ENCODE results near the gene DECR2. TPM values are rescaled to one million over a fixed set of nuclear protein-coding genes. Genes with fewer than 3 reads are reported as not detected.

The DECR2 gene
- total RNA-seq, 1 experiment from 2014 or later: 52.6 TPM

DNA sequence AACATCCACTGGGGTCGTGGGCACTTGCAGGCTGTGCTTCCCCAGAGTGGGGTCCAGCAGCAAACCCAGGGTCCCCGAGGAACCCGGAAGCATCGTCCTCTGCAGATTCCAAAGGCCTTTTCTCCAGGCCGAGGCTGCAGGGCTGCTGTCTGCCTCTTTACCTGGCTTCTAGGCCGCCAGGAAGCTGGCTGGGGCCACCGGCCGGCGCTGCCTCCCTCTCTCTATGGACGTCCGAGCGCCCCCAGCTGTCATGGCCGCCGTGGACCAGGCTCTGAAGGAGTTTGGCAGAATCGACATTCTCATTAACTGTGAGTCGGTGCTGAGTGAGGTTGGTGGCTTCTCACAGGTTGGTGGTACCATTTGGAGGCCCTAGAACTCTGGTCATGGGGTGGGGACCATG lies 5.6 kb downstream of the DECR2 start:
- Mint-ChIP-seq H3K4me3 (ENCODE audit: unreplicated experiment) (no peak overlapping the region), H3K27ac (ENCODE audit: unreplicated experiment) (no peak overlapping the region), H3K27me3 (ENCODE audit: insufficient read depth, unreplicated experiment) (no peaks in the 10 kb centered on the region), H3K4me1 (ENCODE audit: low read depth, unreplicated experiment) (peaks cover 7% of the 10 kb centered on the region), H3K36me3 (ENCODE audit: insufficient read depth, unreplicated experiment) (peaks cover 30% of the 10 kb centered on the region), H3K9me3 (ENCODE audit: unreplicated experiment) (no peaks in the 10 kb centered on the region)
- H3K36me3 ChIP-seq (ENCODE audit: control insufficient read depth, insufficient read depth, low read length): peaks cover 2% of the 10 kb centered on the region; the same call in 1 of the 2 replicates
- H3K4me1 ChIP-seq: peaks cover 30% of the 10 kb centered on the region
- BruUV-seq (replicated peaks): no TSS peak
- TF ChIP-seq, protein P1, sequence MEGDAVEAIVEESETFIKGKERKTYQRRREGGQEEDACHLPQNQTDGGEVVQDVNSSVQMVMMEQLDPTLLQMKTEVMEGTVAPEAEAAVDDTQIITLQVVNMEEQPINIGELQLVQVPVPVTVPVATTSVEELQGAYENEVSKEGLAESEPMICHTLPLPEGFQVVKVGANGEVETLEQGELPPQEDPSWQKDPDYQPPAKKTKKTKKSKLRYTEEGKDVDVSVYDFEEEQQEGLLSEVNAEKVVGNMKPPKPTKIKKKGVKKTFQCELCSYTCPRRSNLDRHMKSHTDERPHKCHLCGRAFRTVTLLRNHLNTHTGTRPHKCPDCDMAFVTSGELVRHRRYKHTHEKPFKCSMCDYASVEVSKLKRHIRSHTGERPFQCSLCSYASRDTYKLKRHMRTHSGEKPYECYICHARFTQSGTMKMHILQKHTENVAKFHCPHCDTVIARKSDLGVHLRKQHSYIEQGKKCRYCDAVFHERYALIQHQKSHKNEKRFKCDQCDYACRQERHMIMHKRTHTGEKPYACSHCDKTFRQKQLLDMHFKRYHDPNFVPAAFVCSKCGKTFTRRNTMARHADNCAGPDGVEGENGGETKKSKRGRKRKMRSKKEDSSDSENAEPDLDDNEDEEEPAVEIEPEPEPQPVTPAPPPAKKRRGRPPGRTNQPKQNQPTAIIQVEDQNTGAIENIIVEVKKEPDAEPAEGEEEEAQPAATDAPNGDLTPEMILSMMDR (IDR thresholded peaks at IDR 0.05; ENCODE audit: insufficient read depth in 1 of 2, low read depth in 1 of 2, low read length in 1 of 2, severe bottlenecking in 1 of 2, unreplicated experiment in 1 of 2): no peak
- CTCF ChIA-PET: no interaction called here
- DNase-seq: no peak
- intact Hi-C loops (cut with micrococcal nuclease; ENCODE audit: unreplicated experiment): no loop called here
- H3K4me3 ChIP-seq (ENCODE audit: low read depth, low read length): no peak overlapping the region
- H3K9me3 ChIP-seq: no peaks in the 10 kb centered on the region
- POLR2A ChIA-PET: no interaction called here
- no peaks in the 10 kb centered on the region for H3K27me3 ChIP-seq (replicated peaks; ENCODE audit: control insufficient read depth, insufficient read depth, low read length)

DNA sequence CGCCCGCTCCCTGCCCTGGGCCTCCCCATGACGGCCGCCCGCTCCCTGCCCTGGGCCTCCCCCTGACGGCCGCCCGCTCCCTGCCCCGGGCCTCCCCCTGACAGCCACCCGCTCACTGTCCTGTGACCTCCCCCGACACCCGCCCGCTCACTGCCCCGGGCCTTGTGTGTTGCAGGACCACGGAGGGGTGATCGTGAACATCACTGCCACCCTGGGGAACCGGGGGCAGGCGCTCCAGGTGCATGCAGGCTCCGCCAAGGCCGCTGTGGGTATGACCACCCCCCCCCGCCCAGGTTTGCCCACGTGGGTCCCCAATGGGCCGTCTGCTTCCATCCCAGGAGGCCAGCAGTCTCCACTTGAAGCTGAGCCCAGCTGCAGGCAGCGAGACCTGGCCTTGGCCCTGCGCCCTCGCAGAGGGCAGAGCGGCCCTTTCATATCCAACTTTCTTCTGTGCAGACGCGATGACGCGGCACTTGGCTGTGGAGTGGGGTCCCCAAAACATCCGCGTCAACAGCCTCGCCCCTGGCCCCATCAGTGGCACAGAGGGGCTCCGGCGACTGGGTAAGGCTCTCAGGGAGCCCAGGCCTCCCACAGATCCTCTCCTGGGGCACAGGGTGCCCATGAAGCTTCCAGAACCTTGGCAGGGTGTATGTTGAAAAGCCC lies 9.0 kb downstream of the DECR2 start:
- H3K4me3 Mint-ChIP-seq (ENCODE audit: unreplicated experiment): no peak overlapping the region
- peaks cover 28% of the 10 kb centered on the region for H3K36me3 Mint-ChIP-seq (ENCODE audit: insufficient read depth, unreplicated experiment)
- BruUV-seq (replicated peaks): no TSS peak
- ChIA-PET POLR2A (no interaction called here), CTCF (interaction anchor here (0.6 kb wide), 1 partner anchor 9 kb away, joined by 9 read pairs; no protein-coding TSS in a partner anchor)
- Histone ChIP-seq H3K27me3 (replicated peaks; ENCODE audit: control insufficient read depth, insufficient read depth, low read length) (no peaks in the 10 kb centered on the region), H3K4me1 (peaks cover 7% of the 10 kb centered on the region), H3K9me3 (no peaks in the 10 kb centered on the region), H3K36me3 (ENCODE audit: control insufficient read depth, insufficient read depth, low read length) (peaks cover 2% of the 10 kb centered on the region; the same call in 1 of the 2 replicates), H3K4me3 (ENCODE audit: low read depth, low read length) (no peak overlapping the region)
- no peak overlapping the region for H3K27ac Mint-ChIP-seq (ENCODE audit: unreplicated experiment)
- no peak for DNase-seq
- H3K27me3 Mint-ChIP-seq (ENCODE audit: insufficient read depth, unreplicated experiment): no peaks in the 10 kb centered on the region
- TF ChIP-seq, protein P1 (IDR thresholded peaks at IDR 0.05; ENCODE audit: insufficient read depth in 1 of 2, low read depth in 1 of 2, low read length in 1 of 2, severe bottlenecking in 1 of 2, unreplicated experiment in 1 of 2): no peak
- intact Hi-C loops (cut with micrococcal nuclease; ENCODE audit: unreplicated experiment): no loop called here
- H3K9me3 Mint-ChIP-seq (ENCODE audit: unreplicated experiment): no peaks in the 10 kb centered on the region
- peaks cover 1% of the 10 kb centered on the region for H3K4me1 Mint-ChIP-seq (ENCODE audit: low read depth, unreplicated experiment)

DNA sequence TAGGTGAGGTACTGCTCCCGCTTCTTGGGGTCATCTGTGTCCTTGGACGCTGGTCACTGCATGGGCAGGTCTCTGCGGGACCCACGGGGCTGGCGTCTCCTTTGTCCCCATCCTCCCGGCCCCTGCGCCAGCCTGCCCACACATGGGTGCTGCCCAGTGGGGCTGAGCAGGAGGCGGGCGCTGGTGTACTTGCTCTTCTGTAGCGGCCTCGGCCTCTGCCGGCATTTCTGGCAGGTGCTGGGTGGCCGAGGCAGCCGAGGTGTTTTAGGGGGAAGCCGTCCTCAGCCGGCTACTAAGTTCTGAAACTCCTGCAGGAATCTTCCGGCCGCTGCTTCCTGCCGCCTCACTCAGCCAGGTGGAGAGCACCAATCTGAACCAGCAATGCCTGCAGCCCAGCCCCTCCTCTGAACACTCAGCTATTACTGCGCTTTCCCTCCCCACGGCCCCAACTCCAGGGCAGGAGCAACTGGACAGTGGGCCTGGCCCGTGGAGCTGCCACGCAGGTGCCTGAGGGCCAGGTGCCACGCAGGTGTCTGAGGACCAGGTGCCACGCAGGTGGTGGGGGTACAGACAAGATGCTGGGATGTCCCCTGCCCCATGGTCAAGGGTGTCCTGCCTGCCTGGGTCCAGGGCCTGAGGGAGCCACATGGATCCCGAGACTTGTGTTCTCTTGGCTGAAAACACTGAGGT lies 10.0 kb downstream of the DECR2 start:
- H3K4me1 ChIP-seq: no peaks in the 10 kb centered on the region; the same call in 1 of the 2 replicates
- peaks cover 2% of the 10 kb centered on the region; the same call in 1 of the 2 replicates for H3K36me3 ChIP-seq (ENCODE audit: control insufficient read depth, insufficient read depth, low read length)
- ChIA-PET CTCF (no interaction called here), POLR2A (no interaction called here)
- no peak overlapping the region for H3K4me3 Mint-ChIP-seq (ENCODE audit: unreplicated experiment)
- H3K27ac Mint-ChIP-seq (ENCODE audit: unreplicated experiment): no peak overlapping the region
- H3K4me3 ChIP-seq (ENCODE audit: low read depth, low read length): no peak overlapping the region
- no peaks in the 10 kb centered on the region for H3K9me3 Mint-ChIP-seq (ENCODE audit: unreplicated experiment)
- DNase-seq: no peak
- intact Hi-C loops (cut with micrococcal nuclease; ENCODE audit: unreplicated experiment): no loop called here
- BruUV-seq (replicated peaks): TSS peak; percentile 26
- H3K27me3 Mint-ChIP-seq (ENCODE audit: insufficient read depth, unreplicated experiment): no peaks in the 10 kb centered on the region
- TF ChIP-seq, protein P1 (IDR thresholded peaks at IDR 0.05; ENCODE audit: insufficient read depth in 1 of 2, low read depth in 1 of 2, low read length in 1 of 2, severe bottlenecking in 1 of 2, unreplicated experiment in 1 of 2): no peak
- no peaks in the 10 kb centered on the region for H3K27me3 ChIP-seq (replicated peaks; ENCODE audit: control insufficient read depth, insufficient read depth, low read length)
- no peaks in the 10 kb centered on the region for H3K4me1 Mint-ChIP-seq (ENCODE audit: low read depth, unreplicated experiment)
- H3K36me3 Mint-ChIP-seq (ENCODE audit: insufficient read depth, unreplicated experiment): peaks cover 25% of the 10 kb centered on the region
- no peaks in the 10 kb centered on the region for H3K9me3 ChIP-seq
